GM18867 (cell line): ENCODE results near the gene RXRG.

Source experiments
- ATAC-seq: cut with Tn5 transposase; IDR thresholded peaks from one replicate; pipeline ENCODE4 v1.9.1; 2021; ENCODE audit warnings: mild to moderate bottlenecking, moderate library complexity; ENCODE audit not compliant: unreplicated experiment

The RXRG gene

DNA sequence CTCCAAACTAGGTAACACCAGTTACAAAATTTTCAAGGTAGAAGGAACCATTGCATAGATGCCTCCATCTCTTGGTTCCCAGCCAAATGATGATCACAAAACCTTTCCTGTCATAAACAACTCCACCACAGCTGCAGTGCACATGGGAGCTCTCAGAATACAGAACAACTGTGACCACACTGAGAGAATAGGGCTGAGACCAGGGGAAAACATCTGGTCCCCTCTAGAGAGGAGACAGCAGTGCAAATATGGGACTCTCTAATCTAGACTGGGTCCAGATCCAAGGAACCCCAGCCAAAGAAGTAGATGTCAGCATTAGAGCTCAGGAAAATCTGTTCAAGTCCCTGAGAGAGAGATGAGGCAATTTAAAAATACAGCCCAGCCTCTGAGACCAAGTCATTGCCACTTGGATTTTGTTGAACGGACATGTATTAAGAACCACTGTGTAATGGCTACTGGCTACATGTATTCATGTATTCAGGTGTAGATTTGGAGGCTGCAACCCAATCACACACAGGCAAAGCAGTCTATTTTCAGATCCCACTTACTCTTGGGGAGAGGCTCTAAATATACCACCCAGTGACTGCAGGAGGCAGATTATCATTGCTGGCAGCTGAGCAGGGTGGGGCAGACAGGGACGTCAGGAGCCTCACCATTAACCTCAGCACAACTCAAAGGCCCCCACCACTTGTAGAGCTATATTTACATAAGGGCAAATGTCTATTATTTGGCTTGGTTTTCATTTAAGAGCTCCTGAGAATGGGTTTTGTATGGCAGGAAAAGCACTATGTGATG, 7.6 kb upstream of the RXRG start:
- ATAC-seq: no peak

DNA sequence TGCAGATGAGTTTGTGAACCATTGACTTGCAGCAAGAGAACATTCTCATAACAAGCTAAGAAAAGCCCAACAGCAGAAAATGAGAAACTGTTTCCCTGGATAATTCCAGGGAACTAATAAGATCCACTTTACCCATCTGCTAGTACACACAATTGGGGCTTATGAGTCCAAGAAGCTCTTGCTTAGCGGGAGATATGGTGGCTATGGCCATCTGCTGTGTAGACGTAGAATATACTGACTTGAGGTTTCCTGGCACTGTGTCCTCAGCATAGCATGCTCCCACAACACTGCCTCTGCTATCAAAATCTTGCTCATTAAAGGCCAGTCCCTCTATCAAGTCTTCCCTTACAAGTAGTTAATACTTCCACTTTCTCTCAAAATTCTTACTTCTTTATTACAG, 6.8 kb upstream of the RXRG start:
- ATAC-seq: no peak

- no peak for ATAC-seq
Measured at GRCh38 chr1:165449131-165449530, 4.2 kb upstream of the RXRG start.

DNA sequence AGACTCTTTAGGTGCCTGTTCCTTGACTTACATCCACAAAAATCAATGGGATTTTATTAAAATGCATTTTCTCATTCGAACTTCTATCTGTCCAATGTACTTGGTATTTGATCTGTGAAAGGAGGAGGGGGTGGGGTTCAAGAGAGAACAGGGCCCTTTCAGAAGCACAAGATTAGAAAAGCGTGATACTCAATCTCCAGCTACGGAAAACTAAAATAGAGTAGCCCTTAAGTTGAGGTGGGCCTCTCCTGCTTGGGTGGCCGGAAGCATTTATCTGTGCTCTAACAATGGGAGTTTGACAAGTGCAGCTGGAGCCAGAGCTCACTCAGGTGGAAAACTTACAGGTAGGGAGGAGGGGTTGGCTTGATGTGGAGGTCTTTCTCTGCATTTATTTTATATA, 462 bp upstream of the RXRG start:
- no peak for ATAC-seq

GRCh38 chr1:165443539-165444311, 1.2 kb downstream of the RXRG start:
- no peak for ATAC-seq

GRCh38 chr1:165442653-165443052, 2.3 kb downstream of the RXRG start:
- no peak for ATAC-seq

DNA sequence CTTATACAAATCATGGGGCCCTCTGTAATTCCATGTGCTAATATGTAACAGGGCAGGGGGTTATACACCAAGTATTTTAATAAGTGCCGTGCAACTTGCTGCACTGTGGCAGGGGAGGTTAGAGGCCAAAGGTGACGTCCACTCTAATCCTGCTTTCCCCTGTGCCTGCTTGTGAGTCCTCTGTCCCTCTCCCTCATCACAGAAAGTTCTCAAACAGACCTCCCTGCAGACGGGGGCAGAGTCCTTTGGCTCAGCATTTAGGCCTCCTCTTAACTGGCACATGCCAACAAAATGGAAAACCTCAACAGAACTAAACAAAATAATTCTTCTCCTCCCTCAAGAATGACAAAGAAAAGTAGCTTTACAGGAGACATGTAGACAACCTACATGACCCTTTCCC, 2.9 kb downstream of the RXRG start:
- ATAC-seq: no peak

DNA sequence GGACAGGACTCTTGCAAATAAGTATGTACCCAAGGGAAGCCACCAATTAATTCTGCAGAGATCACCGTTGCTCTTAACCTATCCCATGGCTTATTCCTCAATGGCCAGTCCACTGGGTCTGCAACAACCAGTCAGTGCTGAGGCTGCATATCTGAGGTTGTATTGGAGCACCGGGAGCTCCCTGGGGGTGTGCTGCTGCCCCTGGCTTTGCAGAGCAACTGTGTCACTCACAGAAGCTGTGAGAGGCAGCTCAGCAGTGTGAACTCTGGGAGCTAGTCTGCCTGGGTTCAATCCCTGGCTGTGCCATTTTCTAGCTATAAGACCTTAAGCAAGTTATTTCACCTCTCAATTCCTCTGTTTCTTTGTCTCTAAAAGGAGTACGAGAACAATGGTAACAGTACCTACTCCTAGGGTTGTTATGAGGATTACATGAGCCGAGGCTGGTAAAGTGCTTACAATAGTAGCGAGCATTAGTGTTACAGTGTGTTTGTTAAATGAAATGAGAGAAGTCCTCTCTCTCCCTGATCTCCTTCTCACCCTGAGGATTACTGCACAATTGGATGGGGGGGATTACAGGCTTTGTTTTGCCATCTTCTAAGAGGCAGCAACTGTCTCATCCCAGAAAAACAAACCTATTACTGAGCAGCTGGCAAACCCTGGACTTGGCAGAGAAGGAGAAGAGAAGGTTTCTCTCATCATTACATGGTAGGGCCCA, 3.6 kb downstream of the RXRG start:
- no peak for ATAC-seq

- ATAC-seq: no peak
Measured at GRCh38 chr1:165439330-165439729, 5.6 kb downstream of the RXRG start.

- no peak for ATAC-seq
Measured at GRCh38 chr1:165436994-165437393, 7.9 kb downstream of the RXRG start.

- ATAC-seq: no peak
Measured at GRCh38 chr1:165435801-165436200, 9.1 kb downstream of the RXRG start.

DNA sequence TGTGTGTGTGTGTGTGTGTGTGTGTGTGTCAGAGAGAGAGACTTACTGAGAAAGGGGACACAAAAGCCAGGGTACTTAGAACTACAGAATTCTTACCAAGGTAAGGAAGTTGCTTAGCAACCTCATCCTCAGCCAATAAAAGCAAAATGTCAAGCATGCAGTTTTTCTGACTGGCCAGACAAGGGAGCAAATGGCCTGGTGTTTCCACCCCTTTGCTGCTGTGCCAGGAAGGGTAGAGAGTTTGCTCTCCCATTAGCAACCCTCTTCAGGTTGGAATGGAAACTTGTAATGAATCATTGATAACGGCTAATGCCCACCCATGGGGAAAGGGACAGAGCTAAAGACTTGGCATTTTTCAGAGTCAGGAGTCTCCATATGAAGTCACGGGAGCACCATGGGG, 10.6 kb downstream of the RXRG start:
- no peak for ATAC-seq

DNA sequence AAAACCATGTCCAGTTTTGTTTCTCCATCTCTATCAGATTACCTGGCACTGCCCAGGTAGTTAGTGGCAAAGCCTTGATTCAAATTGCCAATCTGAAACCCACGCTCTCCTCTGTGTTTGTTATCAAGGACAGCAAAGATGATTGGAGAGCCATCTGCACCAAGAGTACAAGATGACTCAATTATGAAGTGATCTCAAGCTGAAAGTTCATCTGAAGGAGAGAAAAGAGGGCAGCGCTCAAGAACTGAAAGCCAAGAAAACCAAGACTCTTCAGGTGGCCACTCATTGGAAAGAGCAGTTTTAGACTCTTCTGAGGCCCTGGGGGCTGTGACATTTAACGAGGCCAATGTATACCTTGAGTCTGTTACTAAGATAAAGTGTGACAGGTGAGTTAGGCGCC, 13.8 kb downstream of the RXRG start:
- ATAC-seq: peak; percentile 93

- ATAC-seq: no peak
Measured at GRCh38 chr1:165426745-165427144, 18.2 kb downstream of the RXRG start.

GRCh38 chr1:165425621-165426020, 19.3 kb downstream of the RXRG start:
- no peak for ATAC-seq

DNA sequence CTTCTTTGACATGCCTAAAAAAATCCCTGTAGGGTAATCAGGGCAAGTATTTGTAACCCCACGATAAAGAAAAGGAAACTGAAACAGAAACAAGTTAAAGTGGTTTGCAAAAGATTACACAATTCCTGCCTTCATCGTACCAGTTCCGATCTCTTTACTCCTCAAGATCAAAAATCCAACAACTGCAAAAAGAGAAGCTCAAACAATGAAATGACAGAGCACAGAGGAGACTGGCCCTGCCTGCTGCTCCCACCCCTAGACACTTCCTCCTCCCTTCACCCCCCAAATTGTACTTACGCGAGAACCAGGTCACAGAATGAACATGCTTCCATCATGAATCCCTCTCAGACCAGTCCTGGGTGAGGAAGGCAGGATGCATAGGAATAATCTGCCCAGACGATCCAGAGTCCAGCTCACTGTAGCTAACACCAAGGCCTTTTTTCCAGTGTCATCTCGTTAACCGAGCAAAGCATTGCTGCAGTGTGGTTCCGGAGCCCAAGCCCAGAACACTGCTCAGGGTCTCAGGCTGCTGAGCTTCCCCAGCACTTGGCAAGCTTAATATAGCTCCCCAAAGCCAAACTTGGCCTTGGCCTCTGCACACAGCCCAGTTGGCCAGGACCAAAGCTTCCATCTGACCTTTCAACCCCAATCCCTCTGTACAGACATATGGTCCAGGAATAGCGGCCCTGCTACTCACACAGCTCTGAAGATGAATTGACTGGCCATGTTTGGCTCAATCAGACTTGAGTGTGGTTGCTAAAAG, 20.3 kb downstream of the RXRG start:
- peak; percentile 69 for ATAC-seq

GRCh38 chr1:165423136-165423535, 21.8 kb downstream of the RXRG start:
- ATAC-seq: no peak

DNA sequence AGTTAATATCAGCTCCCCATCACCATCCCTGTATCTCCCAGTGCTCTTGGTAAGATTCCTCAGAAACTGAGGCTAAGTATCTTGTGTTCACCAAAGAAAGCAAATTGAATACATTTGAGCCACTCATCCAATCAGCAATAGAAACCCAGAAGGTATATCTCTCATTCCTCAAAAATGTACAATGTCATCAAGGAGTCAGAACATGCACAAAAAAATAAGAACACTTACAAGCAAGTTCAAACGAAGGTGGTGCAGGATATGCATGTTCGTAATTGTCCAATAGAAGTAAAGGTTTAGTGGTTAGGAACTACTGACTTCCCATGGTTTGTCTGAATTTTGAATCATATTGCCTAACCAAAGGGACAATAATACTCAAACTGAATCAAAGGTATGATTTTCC, 24.3 kb downstream of the RXRG start:
- no peak for ATAC-seq

DNA sequence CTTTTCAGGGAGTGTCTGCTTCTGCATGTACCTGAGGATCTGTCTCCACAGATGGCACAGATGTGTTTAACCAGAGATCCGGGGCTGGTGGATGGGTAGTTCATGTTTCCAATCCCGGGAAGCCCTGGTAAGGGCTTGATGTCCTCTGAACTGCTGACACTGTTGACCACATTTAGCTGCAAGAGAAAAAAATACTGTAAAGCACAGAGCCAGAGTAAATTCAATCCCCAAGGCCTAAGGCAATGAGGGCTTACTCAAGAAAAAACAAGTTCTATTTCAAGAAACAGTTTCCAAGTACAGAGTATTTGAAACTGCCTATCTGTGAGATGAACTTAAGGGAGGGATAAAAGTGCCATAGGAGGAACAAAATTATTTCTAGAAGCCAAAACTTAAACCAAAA, 25.1 kb downstream of the RXRG start:
- no peak for ATAC-seq

- ATAC-seq: no peak
Measured at GRCh38 chr1:165418195-165418594, 26.7 kb downstream of the RXRG start.

DNA sequence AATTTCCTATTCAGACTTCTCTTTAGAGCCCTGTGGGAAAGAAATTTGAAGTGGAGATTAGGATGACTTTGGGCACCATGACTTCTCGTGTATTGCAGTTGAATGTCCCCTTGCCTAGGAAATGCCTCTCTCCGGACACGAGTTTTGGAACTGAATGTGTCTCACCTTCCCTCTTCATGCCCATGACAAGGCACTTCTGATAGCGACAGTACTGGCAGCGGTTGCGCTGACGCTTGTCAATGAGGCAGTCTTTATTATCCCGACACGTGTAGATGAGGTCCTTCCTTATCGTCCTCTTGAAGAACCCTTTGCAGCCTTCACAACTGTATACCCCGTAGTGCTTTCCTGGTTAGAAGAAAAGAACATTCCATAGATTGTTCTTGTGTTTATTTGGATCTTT, 28.1 kb downstream of the RXRG start:
- no peak for ATAC-seq
